GM10248 (cell line): ENCODE data around the gene ACBD7.

ENCODE experiments used
- CTCF ChIA-PET: fragments of 300-600 bp; sonication (Branson Sonifier 250); formaldehyde crosslinking; extraction: SDS; loops from one replicate; lab custom pipeline; 2021; ENCODE audit warnings: antibody characterized with exemption; lab: Yijun Ruan, JAX
- POLR2A ChIA-PET: fragments of 350-650 bp; sonication (Branson Sonifier 250); formaldehyde crosslinking; extraction: SDS; loops from one replicate; lab custom pipeline; 2020; ENCODE audit warnings: antibody characterized with exemption; lab: Yijun Ruan, JAX
- DNase-seq: peaks from one replicate; pipeline ENCODE4 v3.0.0; 2012; ENCODE audit errors: extremely low spot score
- CTCF ChIP-seq: IDR thresholded peaks from 2 replicates; pipeline ENCODE4 v1.5.1; 2012; ENCODE audit warnings: mild to moderate bottlenecking, low read depth; ENCODE audit errors: extremely low read depth, missing control alignments, control extremely low read depth

ACBD7 gene

GRCh38 chr10:15116225-15116624, 27.6 kb upstream of the ACBD7 start:
- ChIA-PET CTCF (interaction anchor here (4.3 kb wide), 1 partner anchor 10 kb away, joined by 23 read pairs; no protein-coding TSS in a partner anchor), POLR2A (no interaction called here)
- TF ChIP-seq CTCF = no peak
- DNase-seq = no peak

GRCh38 chr10:15113766-15114165, 25.2 kb upstream of the ACBD7 start:
- CTCF ChIA-PET = interaction anchor here (1.5 to 2.5 kb wide), 4 partner anchors 8 to 54 kb away, joined by 5 to 11 read pairs (median 7); partner anchors contain the start of gene NMT2
- TF ChIP-seq CTCF = no peak
- POLR2A ChIA-PET = no interaction called here
- DNase-seq = no peak

- POLR2A ChIA-PET = no interaction called here
- TF ChIP-seq CTCF = no peak
- CTCF ChIA-PET = interaction anchor here (2.4 kb wide), 1 partner anchor 55 kb away, joined by 9 read pairs; the partner anchor contains the start of gene NMT2
Observed at GRCh38 chr10:15112657-15113056, 24.1 kb upstream of the ACBD7 start.

GRCh38 chr10:15106352-15107013, 17.9 kb upstream of the ACBD7 start:
- ChIA-PET CTCF (interaction anchor here (1.2 to 3.9 kb wide), 14 partner anchors 9 to 228 kb away, joined by 3 to 27 read pairs (median 5); partner anchors contain the start of genes DCLRE1C, RPP38 and SUV39H2), POLR2A (no interaction called here)
- peak; percentile 66 for DNase-seq
- TF ChIP-seq CTCF = peak; percentile 68

More at GRCh38 chr10:15112657-15113056, 24.1 kb upstream of the ACBD7 start:
- no peak for DNase-seq

GRCh38 chr10:15103513-15103912, 14.9 kb upstream of the ACBD7 start:
- TF ChIP-seq CTCF = no peak
- POLR2A ChIA-PET = no interaction called here
- CTCF ChIA-PET = interaction anchor here (0.7 to 3.9 kb wide), 5 partner anchors 10 to 604 kb away, joined by 3 to 27 read pairs (median 5); partner anchors contain the start of gene NMT2
- DNase-seq = no peak

- no peak for DNase-seq
- ChIA-PET CTCF (interaction anchor here (1.4 to 1.6 kb wide), 2 partner anchors 9 to 40 kb away, joined by 4 to 5 read pairs; no protein-coding TSS in a partner anchor), POLR2A (no interaction called here)
- no peak for TF ChIP-seq CTCF
Observed at GRCh38 chr10:15099886-15100285, 11.3 kb upstream of the ACBD7 start.
